Activated CD4-positive, CD25-positive, alpha-beta regulatory T cell treated with anti-CD3 and anti-CD28 coated beads, Interleukin-2, amount 50 U/mL, for 16 hours (primary cell): ENCODE measurements around the gene INAFM2.

Experiments used
- DNase-seq: peaks from one replicate; pipeline ENCODE4 v3.0.0-alpha.2; 2020; ENCODE audit warnings: low read depth, low spot score

Gene INAFM2

GRCh38 chr15:40287505-40287904, 36.0 kb upstream of the INAFM2 start:
- no peak for DNase-seq

GRCh38 chr15:40287968-40288367, 35.5 kb upstream of the INAFM2 start:
- no peak for DNase-seq

DNA sequence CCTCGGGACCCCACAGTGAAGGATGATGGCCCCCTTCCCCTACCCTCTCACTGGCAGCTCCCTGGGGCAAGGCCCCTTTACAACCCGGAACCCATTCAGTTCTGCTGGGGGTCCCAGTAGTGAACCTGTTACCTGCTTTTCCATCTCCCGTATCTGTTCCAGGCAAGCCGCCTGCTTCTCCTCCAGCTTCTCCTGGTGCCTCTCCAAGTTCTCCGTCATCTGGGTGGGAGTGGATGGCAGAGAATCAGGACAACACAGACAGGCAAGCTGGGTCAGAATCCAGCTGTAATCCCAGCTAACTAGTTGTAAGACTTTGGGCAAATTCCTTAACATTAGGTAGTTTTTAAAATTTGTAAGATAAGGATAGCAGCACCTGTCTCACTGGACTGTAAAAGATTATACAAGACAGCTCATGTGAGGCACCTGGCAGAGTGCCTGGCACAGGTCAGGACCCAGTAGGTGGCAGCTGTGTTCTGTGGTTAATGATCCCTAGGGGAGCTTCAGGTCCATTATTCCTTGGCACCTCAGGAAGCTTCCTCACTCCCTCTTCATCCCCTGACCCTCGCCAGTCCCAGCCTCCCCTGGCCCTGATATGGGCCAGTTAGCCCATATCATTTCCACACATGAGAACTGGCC, 34.2 kb upstream of the INAFM2 start:
- no peak for DNase-seq

- no peak for DNase-seq
These were observed 33.0 kb upstream of the INAFM2 start for GRCh38 chr15:40290545-40290917.

- no peak for DNase-seq
These were observed 32.4 kb upstream of the INAFM2 start for GRCh38 chr15:40290918-40291574.

DNA sequence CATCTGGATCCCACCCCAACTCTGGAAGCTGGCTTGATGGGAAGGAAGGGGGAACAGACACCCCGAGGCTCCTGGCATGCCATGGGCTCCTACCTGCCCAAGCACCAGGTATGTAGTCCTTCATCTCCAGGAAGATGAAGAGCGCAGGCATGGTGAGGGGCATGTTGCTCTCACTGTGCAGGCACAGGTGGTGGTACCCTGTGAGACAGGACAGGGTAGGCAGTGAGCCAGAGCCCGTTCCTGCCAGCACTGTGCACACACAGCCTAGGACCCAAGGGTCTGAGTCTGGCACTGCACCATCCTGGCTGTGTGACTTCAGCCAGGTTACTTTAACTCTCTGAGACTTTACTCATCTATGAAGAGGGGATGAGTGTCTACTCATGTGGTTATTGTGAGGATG, 31.2 kb upstream of the INAFM2 start:
- DNase-seq, result no peak

GRCh38 chr15:40293006-40293405, 30.5 kb upstream of the INAFM2 start:
- DNase-seq, result no peak

DNA sequence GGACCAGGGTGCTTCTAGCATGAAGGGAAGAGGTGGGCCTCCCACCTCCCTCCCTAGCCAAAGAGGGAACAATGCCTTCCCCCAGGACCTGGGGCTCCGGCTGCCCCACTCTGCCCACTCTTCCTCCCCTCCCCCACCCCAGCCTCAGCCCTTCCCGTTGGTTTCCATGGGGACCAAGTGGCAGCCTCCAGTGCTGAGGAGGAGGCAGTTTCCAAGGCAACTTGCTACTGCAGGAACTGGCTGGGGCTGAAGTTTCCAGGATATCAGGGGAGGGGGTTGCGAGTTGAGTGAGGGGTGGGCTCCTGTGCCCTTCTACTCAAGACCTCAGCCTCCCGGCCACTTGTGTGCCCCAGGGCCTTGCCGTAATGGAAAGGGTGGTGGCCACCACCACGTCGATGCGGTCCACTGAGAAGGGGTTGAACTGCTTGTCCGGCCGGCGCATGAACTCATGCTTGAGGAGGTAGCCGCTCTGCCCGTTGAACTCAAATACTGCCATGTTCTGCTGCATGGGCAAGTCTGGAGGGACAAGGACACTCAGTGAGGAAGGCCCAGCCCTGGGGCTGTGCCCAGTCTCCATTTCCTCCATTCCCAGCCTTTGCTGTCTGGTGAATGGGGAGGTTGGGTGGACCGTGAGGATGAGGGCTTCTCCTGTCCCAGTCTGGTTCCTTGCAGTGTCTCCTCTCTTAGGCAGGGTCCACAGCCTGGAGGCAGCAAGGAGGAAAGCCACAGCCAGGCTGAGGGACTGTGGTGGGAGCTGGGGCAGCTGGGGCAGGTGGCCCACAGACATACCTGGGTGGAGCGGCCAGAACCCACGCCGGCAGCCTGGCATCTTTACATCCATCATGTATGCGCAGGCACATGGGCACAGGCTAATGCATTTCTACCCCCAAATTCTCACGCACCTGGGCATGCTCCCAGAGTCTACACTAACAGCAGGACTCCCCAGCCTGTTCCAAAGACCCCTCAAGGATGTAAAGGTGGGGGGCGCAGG, 29.3 kb upstream of the INAFM2 start:
- no peak for DNase-seq

GRCh38 chr15:40295297-40295696, 28.2 kb upstream of the INAFM2 start:
- no peak for DNase-seq

DNA sequence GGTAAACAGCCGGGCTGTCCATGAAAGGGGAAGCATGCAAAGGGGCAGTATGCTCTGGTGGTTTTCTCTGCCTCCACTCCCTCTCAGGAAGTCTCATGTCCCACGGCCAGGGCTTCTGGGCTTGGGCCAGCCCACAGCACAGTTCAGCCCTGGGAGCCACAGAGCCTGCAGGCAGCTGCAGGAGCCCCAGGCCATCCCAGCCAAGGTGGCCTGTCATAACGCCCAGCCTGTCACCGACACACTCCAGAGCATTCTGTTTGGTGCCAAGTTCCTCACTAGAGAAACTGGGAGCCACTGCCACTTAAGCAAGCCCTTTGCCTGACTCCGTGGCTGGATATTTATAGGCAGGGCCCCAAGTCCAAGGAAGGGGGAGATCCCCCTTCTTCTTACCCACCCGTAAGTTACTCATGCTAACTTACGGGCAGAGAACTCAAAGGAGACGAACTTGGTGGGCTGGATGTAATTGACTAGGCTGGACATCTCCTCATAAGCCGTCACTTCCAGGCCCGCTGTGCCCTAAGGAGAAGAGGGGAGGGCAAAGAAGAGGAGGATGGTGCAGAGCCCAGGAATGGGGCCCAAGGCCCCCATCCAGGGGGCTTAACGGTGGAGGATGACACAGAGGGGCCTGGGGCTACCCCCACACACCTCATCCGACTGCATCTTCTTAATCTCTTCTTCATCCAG, 27.5 kb upstream of the INAFM2 start:
- DNase-seq, result no peak

- no peak for DNase-seq
These were observed 26.8 kb upstream of the INAFM2 start for GRCh38 chr15:40296561-40297230.

DNA sequence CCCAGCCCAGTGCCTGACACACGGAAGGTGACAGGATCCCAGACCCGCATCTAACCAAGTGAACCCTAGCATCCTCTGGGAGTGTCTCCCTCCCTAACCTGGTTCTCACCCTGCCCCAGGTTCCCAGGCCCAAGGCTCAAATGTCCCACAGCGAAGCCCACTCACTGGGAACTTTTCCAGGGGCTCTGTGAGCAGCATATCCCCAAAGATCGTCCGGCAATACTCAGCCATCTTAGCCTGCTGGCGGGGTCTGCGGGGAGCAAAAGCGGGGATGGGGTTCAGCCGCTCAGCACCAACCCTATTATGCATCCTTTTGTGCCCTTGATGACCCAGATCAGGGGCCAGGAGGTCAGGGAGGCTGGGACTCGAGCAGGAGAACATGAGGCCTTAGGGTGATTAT, 26.1 kb upstream of the INAFM2 start:
- DNase-seq, result no peak

- DNase-seq, result no peak
These were observed 25.1 kb upstream of the INAFM2 start for GRCh38 chr15:40298216-40298935.

- DNase-seq, result no peak
These were observed 23.1 kb upstream of the INAFM2 start for GRCh38 chr15:40300367-40300766.

DNA sequence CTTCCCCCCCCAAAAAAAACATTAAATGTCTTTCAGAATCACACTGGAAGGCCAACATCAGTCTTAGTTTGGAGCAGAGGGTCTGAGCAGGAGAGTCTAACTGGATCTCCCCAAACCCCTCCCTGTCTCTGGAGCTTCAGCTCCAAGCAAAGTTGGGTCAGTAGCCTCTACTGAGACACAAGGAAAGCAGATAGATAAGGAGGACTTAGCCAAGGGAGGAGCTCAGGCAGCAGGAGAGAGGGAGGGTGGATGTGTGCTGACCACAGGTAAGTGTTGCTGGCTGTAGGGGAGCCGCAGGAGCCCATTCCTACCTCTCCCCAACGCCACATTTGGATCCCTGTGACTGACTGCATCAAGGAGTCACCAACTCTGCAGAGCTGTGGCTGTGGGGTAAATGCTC, 22.7 kb upstream of the INAFM2 start:
- DNase-seq, result no peak

- DNase-seq, result no peak
These were observed 21.9 kb upstream of the INAFM2 start for GRCh38 chr15:40301467-40302179.

GRCh38 chr15:40302288-40302886, 21.1 kb upstream of the INAFM2 start:
- DNase-seq, result no peak

GRCh38 chr15:40302981-40303380, 20.5 kb upstream of the INAFM2 start:
- no peak for DNase-seq

DNA sequence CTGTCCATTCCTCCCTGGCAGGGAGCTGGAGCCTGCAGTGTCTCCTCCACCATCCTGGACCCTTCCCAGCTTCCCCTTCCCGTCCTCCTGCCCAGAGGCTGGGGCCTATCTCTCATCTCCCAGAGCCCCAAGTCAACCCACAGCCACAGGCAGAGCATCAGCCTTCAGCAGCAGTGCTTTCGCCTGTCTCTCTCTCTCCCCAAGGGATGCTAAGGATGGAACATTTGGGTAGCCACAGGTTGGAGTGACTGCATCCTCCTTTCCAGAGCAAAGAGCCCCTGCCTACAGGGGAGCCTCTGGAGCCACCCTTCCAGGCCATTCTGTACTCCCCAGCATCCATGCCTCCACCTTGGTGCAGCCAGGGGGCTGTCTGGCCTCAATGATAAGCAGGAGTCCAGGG, 19.9 kb upstream of the INAFM2 start:
- no peak for DNase-seq

GRCh38 chr15:40305281-40305680, 18.2 kb upstream of the INAFM2 start:
- no peak for DNase-seq
